Endothelial cell of umbilical vein (primary cell): ENCODE results near the gene SEMA6A. TPM values are rescaled to one million over a fixed set of nuclear protein-coding genes. Genes with fewer than 3 reads are reported as not detected.

Experiments used
- BruUV-seq: library from RNA; stranded (reverse); fragments of 400-500 nt; replicated peaks from 2 replicates; lab custom pipeline; 2021; lab: Mats Ljungman, UMichigan
- CTCF ChIA-PET: fragments of 300-600, 350-600 bp; sonication (Branson Sonifier 250); formaldehyde crosslinking; loops from one replicate; lab custom pipeline; 2021; ENCODE audit warnings: antibody characterized with exemption, inconsistent platforms; lab: Charles Lee
- POLR2A ChIA-PET: fragments of 300-600, 350-600 bp; sonication (Branson Sonifier 250); formaldehyde crosslinking; loops from one replicate; lab custom pipeline; 2021; ENCODE audit warnings: antibody characterized with exemption, inconsistent platforms; lab: Charles Lee
- DNase-seq: peaks from one replicate; pipeline ENCODE4 v3.0.0-alpha.2; 2011; ENCODE audit warnings: low read depth, low spot score
- FAIRE-seq: peaks from 2 replicates; lab custom pipeline; 2011; peaks lifted over from hg19 to GRCh38; lab: Jason Lieb, UNC
- H2AFZ ChIP-seq: 2 replicates; pipeline ENCODE4 v1.6.0; 2012; ENCODE audit warnings: low read depth, low read length, control low read depth, inconsistent platforms
- H3K27ac ChIP-seq: 2 replicates; pipeline ENCODE4 v1.5.1; 2011; ENCODE audit warnings: low read depth, mild to moderate bottlenecking, control low read depth, low read length, moderate library complexity; ENCODE audit not compliant: insufficient read depth
- H3K27me3 ChIP-seq, 2 experiments: 2 replicates each; pipeline versions ENCODE4 v1.6.0 to v1.6.1; 2011; ENCODE audit warnings: low read length in 2 of 2, mixed read lengths in 1 of 2; ENCODE audit not compliant: control insufficient read depth in 2 of 2, insufficient read depth in 2 of 2
- H3K36me3 ChIP-seq, 2 experiments: 2 replicates in 1 of 2; 3 replicates in 1 of 2; pipeline ENCODE4 v1.5.1; 2011; ENCODE audit warnings: low read length in 2 of 2, mild to moderate bottlenecking in 1 of 2, moderate library complexity in 1 of 2; ENCODE audit not compliant: control insufficient read depth in 2 of 2, insufficient read depth in 2 of 2; ENCODE audit errors: extremely low read depth in 1 of 2
- H3K4me1 ChIP-seq: 3 replicates; pipeline ENCODE4 v1.5.1; 2011; ENCODE audit warnings: mild to moderate bottlenecking, low read length; ENCODE audit not compliant: control insufficient read depth, insufficient read depth; ENCODE audit errors: extremely low read depth
- H3K4me2 ChIP-seq: 2 replicates; pipeline ENCODE4 v1.6.1; 2011; ENCODE audit warnings: low read length, control low read depth, mixed read lengths; ENCODE audit not compliant: insufficient read depth
- H3K4me3 ChIP-seq, 3 experiments: fragments of 200-600 bp in 1 of 3; sonication (generic), shearing (Covaris generic) in 1 of 3; replicated peaks in 1 of 3; 2 replicates each; pipeline ENCODE4 v1.5.1; 2011 to 2016; ENCODE audit warnings: control low read depth in 3 of 3, low read length in 3 of 3, mild to moderate bottlenecking in 2 of 3, inconsistent platforms in 1 of 3, low read depth in 1 of 3, moderate library complexity in 1 of 3; ENCODE audit not compliant: insufficient read depth in 1 of 3
- H3K79me2 ChIP-seq: 2 replicates; pipeline ENCODE4 v1.6.0; 2012; ENCODE audit warnings: low read length, inconsistent platforms; ENCODE audit not compliant: control insufficient read depth, insufficient read depth
- H3K9ac ChIP-seq: replicated peaks from 2 replicates; pipeline ENCODE3; 2011; ENCODE audit warnings: low read length, control low read depth; ENCODE audit not compliant: insufficient read depth; ENCODE audit errors: extremely low read depth
- H3K9me1 ChIP-seq: replicated peaks from 3 replicates; pipeline ENCODE4 v1.6.0; 2011; ENCODE audit warnings: mild to moderate bottlenecking, low read length; ENCODE audit not compliant: control insufficient read depth, insufficient read depth; ENCODE audit errors: extremely low read depth
- H3K9me3 ChIP-seq: replicated peaks from 2 replicates; pipeline ENCODE4 v1.5.1; 2012; ENCODE audit warnings: low read length, inconsistent platforms; ENCODE audit not compliant: control insufficient read depth, insufficient read depth
- H4K20me1 ChIP-seq: replicated peaks from 2 replicates; pipeline ENCODE3; 2011; ENCODE audit warnings: mild to moderate bottlenecking, low read length; ENCODE audit not compliant: control insufficient read depth, insufficient read depth; ENCODE audit errors: extremely low read depth
- EZH2 ChIP-seq: IDR thresholded peaks from 2 replicates; pipeline ENCODE4 v1.6.1; 2012; ENCODE audit warnings: borderline replicate concordance, low read depth, mild to moderate bottlenecking, moderate library complexity, low read length, inconsistent platforms; ENCODE audit not compliant: severe bottlenecking
- FOS ChIP-seq: IDR thresholded peaks from 2 replicates; pipeline ENCODE4 v1.6.1; 2011; ENCODE audit warnings: mild to moderate bottlenecking, low read length, moderate library complexity, borderline replicate concordance; ENCODE audit not compliant: insufficient read depth
- GATA2 ChIP-seq: IDR thresholded peaks from 2 replicates; pipeline ENCODE4 v1.7.0; 2011; ENCODE audit warnings: low read depth, mild to moderate bottlenecking, moderate library complexity, mixed read lengths, low read length; ENCODE audit not compliant: insufficient read length, insufficient read depth
- JUN ChIP-seq: IDR thresholded peaks from 2 replicates; pipeline ENCODE4 v1.6.1; 2011; ENCODE audit warnings: borderline replicate concordance, low read depth; ENCODE audit not compliant: insufficient read length, insufficient read depth
- MYC ChIP-seq: IDR thresholded peaks from one replicate; pipeline ENCODE4 v1.6.1; 2011; ENCODE audit warnings: mild to moderate bottlenecking, low read depth, low read length
- POLR2A ChIP-seq: IDR thresholded peaks from 2 replicates; pipeline ENCODE4 v1.6.1; 2012; ENCODE audit warnings: low read depth, mild to moderate bottlenecking, control low read depth, low read length
- POLR2AphosphoS5 ChIP-seq: IDR thresholded peaks from 2 replicates; pipeline ENCODE4 v1.6.1; 2012; ENCODE audit warnings: low read depth, mild to moderate bottlenecking, control low read depth, low read length, moderate library complexity; ENCODE audit not compliant: insufficient read depth
- dilution Hi-C: fragments of 300-500 bp; cut with MboI; formaldehyde crosslinking; loops from one replicate; pipeline ENCODE4 v1.15.0; 2019; ENCODE audit warnings: low sequenced_read_pairs; ENCODE audit not compliant: extremely low pct_ligation_motif_present
- intact Hi-C: fragments of 100-400 bp; cut with micrococcal nuclease; formaldehyde crosslinking; loops from one replicate; pipeline ENCODE4 v1.10.0; 2022
- polyA plus RNA-seq, 4 experiments: library from polyadenylated mRNA; depleted of rRNA in 3 of 4; stranded (reverse) in 3 of 4; unstranded in 1 of 4; fragments of >200 nt; gene quantifications; 2 replicates each; pipeline versions ENCODE4 v1.2.1 to v1.2.3, GENCODE V29; 2011 to 2012; ENCODE audit warnings: missing spikeins in 1 of 4
- total RNA-seq: library from RNA; stranded (reverse); gene quantifications from 2 replicates; pipeline ENCODE4 v1.2.3, GENCODE V29; 2021
- TF ChIP-seq, protein P1 (sequence below), 2 donors: IDR thresholded peaks; 1 replicate in 1 of 2; 2 replicates in 1 of 2; pipeline ENCODE4 v1.5.1; 2011; ENCODE audit warnings: low read length in 2 of 2, mild to moderate bottlenecking in 2 of 2, moderate library complexity in 2 of 2, control low read depth in 1 of 2, inconsistent platforms in 1 of 2, low read depth in 1 of 2; ENCODE audit not compliant: insufficient read depth in 1 of 2; ENCODE audit errors: extremely low read depth in 1 of 2
- TF ChIP-seq, protein P2 (sequence below): IDR thresholded peaks from 2 replicates; pipeline ENCODE4 v1.6.1; 2011; ENCODE audit not compliant: insufficient read depth, insufficient read length

Gene SEMA6A
- total and polyA plus RNA-seq, 2 donors (not counting 3 experiments of a cell fraction or from before 2014, with no cell fraction given): 0.43 to 1.5 TPM

DNA sequence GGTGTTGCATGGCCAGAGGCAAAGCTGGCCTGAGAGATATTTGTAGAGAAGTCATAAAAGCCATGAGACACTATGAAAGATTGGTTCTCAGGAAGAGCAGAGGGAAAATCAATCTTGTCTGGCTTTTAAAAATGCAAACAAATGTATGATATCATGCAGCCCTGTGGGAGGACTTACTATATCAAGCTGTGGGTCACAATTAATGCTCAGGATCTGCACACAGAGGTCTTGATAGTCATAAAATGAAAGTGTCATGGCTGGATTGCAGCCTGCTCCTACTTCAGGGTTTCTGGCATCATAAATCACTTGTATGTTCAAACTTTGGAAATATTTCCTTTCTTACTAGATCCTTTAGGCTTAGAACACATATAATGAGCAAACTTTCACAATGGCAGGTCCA is 151.5 kb downstream of the SEMA6A start:
- ChIA-PET POLR2A (no interaction called here), CTCF (no interaction called here)
- Histone ChIP-seq H4K20me1 (no peaks in the 10 kb centered on the region), H3K27me3 (no peaks in the 10 kb centered on the region), H3K27ac (no peak overlapping the region), H3K36me3 (no peaks in the 10 kb centered on the region), H3K9ac (no peak overlapping the region), H2AFZ (no peak overlapping the region), H3K79me2 (no peaks in the 10 kb centered on the region), H3K9me1 (no peaks in the 10 kb centered on the region), H3K4me1 (no peaks in the 10 kb centered on the region), H3K4me2 (no peak overlapping the region), H3K4me3 (no peak overlapping the region), H3K9me3 (no peaks in the 10 kb centered on the region)
- no peak for DNase-seq
- dilution Hi-C loops: no loop called here
- TF ChIP-seq FOS: no peak
- TF ChIP-seq POLR2AphosphoS5: no peak
- TF ChIP-seq GATA2: no peak
- TF ChIP-seq, protein P1, sequence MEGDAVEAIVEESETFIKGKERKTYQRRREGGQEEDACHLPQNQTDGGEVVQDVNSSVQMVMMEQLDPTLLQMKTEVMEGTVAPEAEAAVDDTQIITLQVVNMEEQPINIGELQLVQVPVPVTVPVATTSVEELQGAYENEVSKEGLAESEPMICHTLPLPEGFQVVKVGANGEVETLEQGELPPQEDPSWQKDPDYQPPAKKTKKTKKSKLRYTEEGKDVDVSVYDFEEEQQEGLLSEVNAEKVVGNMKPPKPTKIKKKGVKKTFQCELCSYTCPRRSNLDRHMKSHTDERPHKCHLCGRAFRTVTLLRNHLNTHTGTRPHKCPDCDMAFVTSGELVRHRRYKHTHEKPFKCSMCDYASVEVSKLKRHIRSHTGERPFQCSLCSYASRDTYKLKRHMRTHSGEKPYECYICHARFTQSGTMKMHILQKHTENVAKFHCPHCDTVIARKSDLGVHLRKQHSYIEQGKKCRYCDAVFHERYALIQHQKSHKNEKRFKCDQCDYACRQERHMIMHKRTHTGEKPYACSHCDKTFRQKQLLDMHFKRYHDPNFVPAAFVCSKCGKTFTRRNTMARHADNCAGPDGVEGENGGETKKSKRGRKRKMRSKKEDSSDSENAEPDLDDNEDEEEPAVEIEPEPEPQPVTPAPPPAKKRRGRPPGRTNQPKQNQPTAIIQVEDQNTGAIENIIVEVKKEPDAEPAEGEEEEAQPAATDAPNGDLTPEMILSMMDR (IDR thresholded peaks at IDR 0.05; ENCODE audit: extremely low read depth in 1 of 2, insufficient read depth in 1 of 2, low read depth in 1 of 2, low read length in 2 of 2): no peak
- TF ChIP-seq MYC: no peak
- TF ChIP-seq, protein P2, sequence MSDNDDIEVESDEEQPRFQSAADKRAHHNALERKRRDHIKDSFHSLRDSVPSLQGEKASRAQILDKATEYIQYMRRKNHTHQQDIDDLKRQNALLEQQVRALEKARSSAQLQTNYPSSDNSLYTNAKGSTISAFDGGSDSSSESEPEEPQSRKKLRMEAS: no peak
- TF ChIP-seq POLR2A: no peak
- no peak for TF ChIP-seq EZH2
- no peak for TF ChIP-seq JUN
- intact Hi-C loops: no loop called here
- BruUV-seq: no TSS peak
- no peak for FAIRE-seq
